ENCODE measurements around the gene MUCL3.

The MUCL3 gene

GRCh38 chr6:30914076-30914853 is 26.5 kb upstream of the MUCL3 start, which contains the start of gene VARS2:
TSS of gene VARS2 (plus strand) at chr6:30914238. CDS start at chr6:30914837, 599 bp downstream.
- peaks cover 0 to 38% (median 25%) of the 10 kb centered on the region in 4 donors for H3K4me1 ChIP-seq
- intact Hi-C loops (cut with DNase I; ENCODE audit: low total_unique reads) = loop anchor here (2.0 kb wide), 1 partner anchor 173 kb away; no protein-coding TSS in a partner anchor
- DNase-seq = peak; percentile 90 to 97
- TF ChIP-seq CTCF (IDR thresholded peaks at IDR 0.05) = peak; percentile 33 to 43
- H3K36me3 ChIP-seq = peaks cover 14 to 58% (median 44%) of the 10 kb centered on the region in 3 donors
- H3K4me3 ChIP-seq = peak within 1 kb of the TSS; percentile 53 to 63
- H3K9me3 ChIP-seq = no peaks in the 10 kb centered on the region
- H3K27ac ChIP-seq = peak within 1 kb of the TSS; percentile 85 to 87
- no peaks in the 10 kb centered on the region for H3K27me3 ChIP-seq

DNA sequence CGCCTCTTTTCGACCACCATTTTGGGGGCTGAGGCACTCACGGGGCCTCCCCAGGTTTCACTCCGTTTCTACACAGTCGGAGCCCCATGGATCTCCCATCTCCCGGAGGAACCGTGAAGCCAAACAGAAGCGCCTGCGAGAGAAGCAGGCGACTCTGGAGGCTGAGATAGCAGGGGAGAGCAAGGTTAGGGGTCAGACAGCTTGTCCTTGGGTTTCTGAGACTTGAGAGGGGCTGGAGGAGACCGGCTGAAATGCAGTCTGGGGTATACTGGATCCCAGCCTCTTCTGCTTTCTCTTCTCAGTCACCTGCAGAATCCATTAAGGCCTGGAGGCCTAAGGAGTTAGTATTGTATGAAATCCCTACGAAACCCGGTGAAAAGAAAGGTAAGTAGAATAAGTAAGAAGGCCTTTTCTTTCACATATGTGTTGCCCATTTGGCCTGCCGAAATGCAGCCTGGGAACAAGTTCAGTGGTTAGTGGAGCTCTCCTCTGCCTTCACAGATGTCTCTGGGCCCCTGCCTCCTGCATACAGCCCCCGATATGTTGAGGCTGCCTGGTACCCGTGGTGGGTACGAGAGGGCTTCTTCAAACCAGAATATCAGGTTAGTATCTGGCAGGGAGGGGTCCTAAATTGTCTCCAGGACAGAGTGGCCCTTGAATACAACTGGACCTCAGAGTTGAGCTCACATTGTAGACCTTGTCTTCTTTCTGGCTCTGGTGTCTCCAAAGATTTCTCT is 25.8 kb upstream of the MUCL3 start:
- Histone ChIP-seq H3K36me3 (peaks cover 15 to 62% (median 46%) of the 10 kb centered on the region in 3 donors), H3K27me3 (no peaks in the 10 kb centered on the region), H3K4me3 (peak overlapping the region; percentile 53 to 63), H3K4me1 (peaks cover 0 to 31% (median 25%) of the 10 kb centered on the region in 4 donors), H3K27ac (peak overlapping the region; percentile 85 to 87), H3K9me3 (no peaks in the 10 kb centered on the region)
- intact Hi-C loops (cut with DNase I; ENCODE audit: low total_unique reads) = loop anchor here (2.0 kb wide), 1 partner anchor 172 kb away; no protein-coding TSS in a partner anchor
- DNase-seq = no peak
- TF ChIP-seq CTCF (IDR thresholded peaks at IDR 0.05) = no peak

DNA sequence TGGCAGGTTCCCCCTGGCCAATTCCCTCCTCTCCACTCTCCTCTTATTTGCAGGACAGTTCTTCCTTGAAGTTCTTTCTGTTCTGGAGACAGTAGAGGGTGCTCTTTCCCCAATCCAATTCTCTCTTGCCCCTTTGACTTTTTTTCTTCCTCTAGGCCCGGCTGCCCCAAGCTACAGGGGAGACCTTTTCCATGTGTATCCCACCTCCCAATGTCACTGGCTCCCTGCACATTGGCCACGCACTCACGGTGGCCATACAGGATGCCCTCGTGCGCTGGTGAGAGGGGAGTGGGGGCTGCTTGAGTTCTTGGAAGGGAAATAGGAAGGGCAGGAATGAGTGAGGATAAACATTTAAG is 25.2 kb upstream of the MUCL3 start:
- H3K4me1 ChIP-seq = peaks cover 0 to 31% (median 25%) of the 10 kb centered on the region in 4 donors
- peak overlapping the region; percentile 85 to 87 for H3K27ac ChIP-seq
- peak; percentile 25 to 57 for TF ChIP-seq CTCF (IDR thresholded peaks at IDR 0.05)
- no peaks in the 10 kb centered on the region for H3K27me3 ChIP-seq
- H3K36me3 ChIP-seq = peaks cover 20 to 62% (median 46%) of the 10 kb centered on the region in 3 donors
- intact Hi-C loops (cut with DNase I; ENCODE audit: low total_unique reads) = loop anchor here (2.0 kb wide), 1 partner anchor 171 kb away; no protein-coding TSS in a partner anchor
- no peaks in the 10 kb centered on the region for H3K9me3 ChIP-seq
- DNase-seq = no peak
- H3K4me3 ChIP-seq = no peak overlapping the region

GRCh38 chr6:30917041-30917440 is 23.7 kb upstream of the MUCL3 start:
- Histone ChIP-seq H3K4me1 (peaks cover 0 to 31% (median 25%) of the 10 kb centered on the region in 4 donors), H3K4me3 (no peak overlapping the region), H3K9me3 (no peaks in the 10 kb centered on the region), H3K27ac (no peak overlapping the region), H3K36me3 (peaks cover 26 to 62% (median 47%) of the 10 kb centered on the region in 3 donors), H3K27me3 (no peaks in the 10 kb centered on the region)
- no peak for DNase-seq
- intact Hi-C loops (cut with DNase I; ENCODE audit: low total_unique reads) = no loop called here
- no peak for TF ChIP-seq CTCF (IDR thresholded peaks at IDR 0.05)

GRCh38 chr6:30917487-30917886 is 23.3 kb upstream of the MUCL3 start:
- H3K4me3 ChIP-seq = no peak overlapping the region
- peaks cover 30 to 62% (median 49%) of the 10 kb centered on the region in 3 donors for H3K36me3 ChIP-seq
- no peak for TF ChIP-seq CTCF (IDR thresholded peaks at IDR 0.05)
- no peaks in the 10 kb centered on the region for H3K9me3 ChIP-seq
- intact Hi-C loops (cut with DNase I; ENCODE audit: low total_unique reads) = no loop called here
- H3K27me3 ChIP-seq = no peaks in the 10 kb centered on the region
- no peak for DNase-seq
- H3K4me1 ChIP-seq = peaks cover 0 to 31% (median 24%) of the 10 kb centered on the region in 4 donors
- H3K27ac ChIP-seq = no peak overlapping the region
